ENCODE results near the gene GRID2.

DNA sequence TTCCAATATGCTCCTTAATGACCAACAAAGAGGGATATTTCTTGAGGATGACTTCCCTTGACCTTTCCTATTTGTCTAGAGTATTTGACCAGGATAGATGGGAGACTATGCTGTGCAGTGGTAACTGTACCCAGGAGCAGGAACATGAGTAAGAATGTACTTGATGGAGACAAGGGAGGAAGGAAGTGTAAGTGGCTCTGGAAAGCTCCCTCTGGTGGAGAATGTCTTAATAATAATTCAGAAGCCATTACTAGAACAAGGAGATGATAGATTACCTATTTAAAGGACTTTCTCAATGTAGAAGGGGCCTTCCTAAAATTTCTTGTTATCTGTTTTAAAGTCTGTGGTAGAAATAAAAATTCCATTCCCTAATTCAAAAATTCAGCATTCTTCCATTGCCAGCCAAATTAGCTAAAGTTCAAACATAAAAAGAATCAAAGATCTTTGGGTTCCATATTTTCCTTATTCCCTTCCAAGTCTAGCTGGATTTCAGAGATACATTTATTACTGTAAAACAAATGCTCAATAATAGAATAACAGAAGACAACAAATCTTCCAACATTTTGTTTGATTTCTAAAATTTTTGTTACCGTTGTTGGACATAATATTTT, 83.8 kb downstream of the GRID2 start:
- TF ChIP-seq, protein P1, sequence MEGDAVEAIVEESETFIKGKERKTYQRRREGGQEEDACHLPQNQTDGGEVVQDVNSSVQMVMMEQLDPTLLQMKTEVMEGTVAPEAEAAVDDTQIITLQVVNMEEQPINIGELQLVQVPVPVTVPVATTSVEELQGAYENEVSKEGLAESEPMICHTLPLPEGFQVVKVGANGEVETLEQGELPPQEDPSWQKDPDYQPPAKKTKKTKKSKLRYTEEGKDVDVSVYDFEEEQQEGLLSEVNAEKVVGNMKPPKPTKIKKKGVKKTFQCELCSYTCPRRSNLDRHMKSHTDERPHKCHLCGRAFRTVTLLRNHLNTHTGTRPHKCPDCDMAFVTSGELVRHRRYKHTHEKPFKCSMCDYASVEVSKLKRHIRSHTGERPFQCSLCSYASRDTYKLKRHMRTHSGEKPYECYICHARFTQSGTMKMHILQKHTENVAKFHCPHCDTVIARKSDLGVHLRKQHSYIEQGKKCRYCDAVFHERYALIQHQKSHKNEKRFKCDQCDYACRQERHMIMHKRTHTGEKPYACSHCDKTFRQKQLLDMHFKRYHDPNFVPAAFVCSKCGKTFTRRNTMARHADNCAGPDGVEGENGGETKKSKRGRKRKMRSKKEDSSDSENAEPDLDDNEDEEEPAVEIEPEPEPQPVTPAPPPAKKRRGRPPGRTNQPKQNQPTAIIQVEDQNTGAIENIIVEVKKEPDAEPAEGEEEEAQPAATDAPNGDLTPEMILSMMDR (IDR thresholded peaks at IDR 0.05) = peak in 4 of 5 experiments; percentile 21 to 46 (median 33)
- no peak for TF ChIP-seq POLR2A (IDR thresholded peaks at IDR 0.05)
- no peak for TF ChIP-seq EP300 (IDR thresholded peaks at IDR 0.05)

All from tibial nerve (tissue), 4 donors.